IPS-15b (cell line): ENCODE measurements around the gene TCP11.
"Not testable (repeated sequence)": the region's sequence is repeated elsewhere in the genome, so short reads cannot be mapped to it uniquely, and the experiment has no call there.

Source experiments
- H3K27me3 ChIP-seq: one replicate; pipeline ENCODE4 v1.6.1; 2013; ENCODE audit warnings: low read length; ENCODE audit not compliant: control insufficient read depth, insufficient read depth
- H3K36me3 ChIP-seq: one replicate; pipeline ENCODE4 v1.6.1; 2013; ENCODE audit warnings: low read length; ENCODE audit not compliant: control insufficient read depth, insufficient read depth
- H3K4me1 ChIP-seq: one replicate; pipeline ENCODE4 v1.6.1; 2013; ENCODE audit warnings: mild to moderate bottlenecking, low read length; ENCODE audit not compliant: control insufficient read depth, insufficient read depth
- H3K4me3 ChIP-seq: one replicate; pipeline ENCODE4 v1.5.1; 2013; ENCODE audit warnings: low read depth, low read length
- H3K9ac ChIP-seq: one replicate; pipeline ENCODE4 v1.6.1; 2013; ENCODE audit warnings: low read depth, mild to moderate bottlenecking, low read length
- H3K9me3 ChIP-seq: one replicate; pipeline ENCODE4 v1.6.1; 2013; ENCODE audit warnings: mild to moderate bottlenecking, low read length; ENCODE audit not compliant: control insufficient read depth, insufficient read depth

TCP11 gene

GRCh38 chr6:35142588-35143569, 1.7 kb upstream of the TCP11 start:
- Histone ChIP-seq H3K27me3 (peaks cover 13% of the 10 kb centered on the region), H3K9me3 (no peaks in the 10 kb centered on the region), H3K4me3 (no peak overlapping the region), H3K36me3 (no peaks in the 10 kb centered on the region), H3K9ac (no peak overlapping the region), H3K4me1 (peaks cover 7% of the 10 kb centered on the region)

GRCh38 chr6:35140639-35141006, 516 bp downstream of the TCP11 start:
- Histone ChIP-seq H3K4me1 (no peaks in the 10 kb centered on the region), H3K36me3 (no peaks in the 10 kb centered on the region)

DNA sequence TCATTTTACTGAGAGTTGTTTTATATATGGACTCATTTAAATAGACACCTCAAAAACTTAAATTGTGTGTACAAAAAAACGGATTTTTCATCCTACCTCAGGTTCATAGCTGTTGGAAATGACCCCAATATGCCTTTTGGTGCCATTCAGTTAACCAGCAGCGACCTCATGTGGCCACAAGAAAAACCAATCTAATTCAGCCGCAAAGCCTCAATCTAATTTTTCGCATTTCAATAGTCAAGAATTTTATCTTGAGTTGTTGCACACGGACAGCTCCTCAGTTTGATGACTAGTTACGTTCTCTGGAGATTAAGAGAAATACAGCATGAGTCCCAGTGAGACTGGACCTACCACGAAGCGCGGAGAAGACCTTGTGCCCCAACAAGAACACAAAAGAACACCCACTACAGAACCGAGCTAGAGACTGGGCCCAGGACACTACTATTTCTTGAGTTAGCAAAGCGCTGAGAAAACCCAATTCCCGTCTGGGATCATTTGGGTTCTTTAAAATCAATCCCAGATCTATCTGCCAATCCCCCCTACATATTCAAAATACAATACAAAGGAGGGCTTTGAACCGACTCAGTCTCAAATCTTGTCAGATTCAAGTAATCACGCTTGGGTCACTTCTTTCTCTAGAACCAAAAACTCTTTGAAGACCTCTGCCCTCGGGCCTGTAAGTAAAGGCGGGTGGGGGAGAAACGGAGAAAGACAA, 1.1 kb downstream of the TCP11 start:
- Histone ChIP-seq H3K4me1 (no peaks in the 10 kb centered on the region), H3K9me3 (no peaks in the 10 kb centered on the region), H3K4me3 (no peak overlapping the region), H3K36me3 (no peaks in the 10 kb centered on the region), H3K27me3 (peaks cover 4% of the 10 kb centered on the region), H3K9ac (no peak overlapping the region)

More at GRCh38 chr6:35140639-35141006, 516 bp downstream of the TCP11 start:
- Histone ChIP-seq H3K4me3 (no peak overlapping the region), H3K27me3 (peaks cover 4% of the 10 kb centered on the region), H3K9ac (no peak overlapping the region), H3K9me3 (no peaks in the 10 kb centered on the region)

DNA sequence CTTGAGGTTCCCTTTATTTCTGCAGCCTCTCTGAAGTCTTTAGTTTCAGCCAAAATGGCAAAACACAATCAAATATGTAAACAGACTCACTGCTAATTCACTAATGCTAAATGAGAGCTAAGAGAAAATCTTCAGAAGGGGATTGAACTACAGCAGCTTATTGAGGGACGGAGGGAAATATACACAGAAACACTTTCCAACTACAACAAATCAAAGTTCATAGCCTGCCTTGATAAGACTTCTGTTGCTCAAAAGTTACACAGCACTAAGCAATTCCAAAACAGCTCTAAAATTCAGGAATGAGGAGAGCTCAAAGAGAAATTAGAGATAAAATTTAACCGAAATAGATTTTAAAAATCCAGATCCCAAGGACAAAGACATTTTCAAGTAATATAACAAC, 1.7 kb downstream of the TCP11 start:
- Histone ChIP-seq H3K9ac (no peak overlapping the region), H3K27me3 (peaks cover 4% of the 10 kb centered on the region), H3K4me1 (no peaks in the 10 kb centered on the region), H3K4me3 (no peak overlapping the region), H3K9me3 (no peaks in the 10 kb centered on the region), H3K36me3 (no peaks in the 10 kb centered on the region)

- not testable (repeated sequence) for H3K9me3 ChIP-seq, H3K9ac ChIP-seq, H3K36me3 ChIP-seq, H3K4me1 ChIP-seq, H3K27me3 ChIP-seq, H3K4me3 ChIP-seq
These were observed 2.9 kb downstream of the TCP11 start for GRCh38 chr6:35138191-35138590.

- H3K9ac ChIP-seq, result no peak overlapping the region
- H3K27me3 ChIP-seq, result no peaks in the 10 kb centered on the region
These were observed 5.0 kb downstream of the TCP11 start for GRCh38 chr6:35136185-35136584.

DNA sequence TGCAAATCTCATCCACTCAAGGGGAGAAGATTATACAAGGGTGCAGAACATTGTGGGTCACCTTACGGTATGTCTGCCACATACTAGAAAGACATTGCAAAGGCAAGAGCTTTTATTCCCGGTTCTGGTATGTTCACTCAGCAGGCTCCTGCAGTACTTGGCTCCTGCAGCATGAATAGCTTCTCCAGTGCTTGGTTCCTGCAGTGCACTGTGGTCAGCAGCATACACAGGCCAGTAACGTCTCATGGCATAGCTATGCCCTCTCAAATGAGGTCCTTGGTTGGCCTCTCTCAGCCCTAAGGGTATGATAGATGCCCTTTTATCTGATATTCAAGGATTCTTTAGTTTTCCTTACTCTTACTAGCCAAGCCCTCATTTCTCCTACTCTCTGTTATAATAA, 12.6 kb downstream of the TCP11 start:
- no peak overlapping the region for H3K9ac ChIP-seq

More at GRCh38 chr6:35136185-35136584, 5.0 kb downstream of the TCP11 start:
- Histone ChIP-seq H3K4me1 (no peaks in the 10 kb centered on the region), H3K4me3 (no peak overlapping the region), H3K36me3 (no peaks in the 10 kb centered on the region), H3K9me3 (no peaks in the 10 kb centered on the region)

DNA sequence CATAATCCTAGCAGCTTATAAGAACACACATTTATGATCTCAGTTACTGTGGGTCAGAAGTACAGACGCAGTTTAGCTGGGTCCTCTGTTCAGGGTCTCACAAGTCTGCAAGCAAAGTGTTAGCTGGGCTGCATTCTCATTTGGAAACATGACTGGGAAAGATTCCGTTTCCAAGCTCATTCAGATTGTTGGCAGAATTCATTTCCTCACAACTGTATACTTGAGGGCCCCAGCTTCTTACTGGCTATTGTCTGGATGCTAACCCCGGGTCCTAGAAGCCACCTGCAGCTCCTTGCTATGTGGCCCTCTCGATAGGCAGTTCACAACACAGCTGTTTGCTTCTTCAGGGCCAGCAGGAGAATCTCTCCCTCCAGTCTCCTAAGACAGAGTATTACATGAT, 13.1 kb downstream of the TCP11 start:
- no peaks in the 10 kb centered on the region for H3K36me3 ChIP-seq
- H3K9ac ChIP-seq, result no peak overlapping the region
- no peaks in the 10 kb centered on the region for H3K27me3 ChIP-seq
- H3K4me1 ChIP-seq, result no peaks in the 10 kb centered on the region
- H3K9me3 ChIP-seq, result no peaks in the 10 kb centered on the region
- no peak overlapping the region for H3K4me3 ChIP-seq

More for the DNA sequence above, 12.6 kb downstream of the TCP11 start:
- Histone ChIP-seq H3K27me3 (no peaks in the 10 kb centered on the region), H3K4me3 (no peak overlapping the region), H3K36me3 (no peaks in the 10 kb centered on the region), H3K9me3 (no peaks in the 10 kb centered on the region), H3K4me1 (no peaks in the 10 kb centered on the region)

DNA sequence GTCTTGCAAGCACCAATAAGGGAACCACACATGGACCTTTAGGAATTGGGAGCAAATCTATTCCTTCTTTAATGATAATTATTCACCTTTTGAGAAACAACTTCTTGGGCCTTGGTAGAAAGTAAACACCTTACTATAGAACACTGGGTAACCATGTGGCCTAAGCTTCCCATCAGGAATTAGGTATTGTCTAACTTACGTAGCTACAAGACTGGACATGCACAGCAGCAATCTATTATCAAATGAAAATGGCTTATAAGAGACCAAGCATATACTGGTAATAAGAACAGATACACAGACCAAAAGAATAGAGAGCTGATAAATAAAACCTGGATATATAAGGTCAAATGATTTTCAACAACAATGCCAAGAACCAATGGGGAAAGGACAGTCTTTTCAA, 16.8 kb downstream of the TCP11 start:
- H3K9ac ChIP-seq, result no peak overlapping the region

GRCh38 chr6:35120746-35121145, 20.4 kb downstream of the TCP11 start:
- H3K36me3 ChIP-seq, result no peaks in the 10 kb centered on the region
- H3K9ac ChIP-seq, result no peak overlapping the region

More for the DNA sequence above, 16.8 kb downstream of the TCP11 start:
- no peaks in the 10 kb centered on the region for H3K9me3 ChIP-seq
- no peaks in the 10 kb centered on the region for H3K36me3 ChIP-seq
- no peak overlapping the region for H3K4me3 ChIP-seq
- no peaks in the 10 kb centered on the region for H3K27me3 ChIP-seq
- H3K4me1 ChIP-seq, result no peaks in the 10 kb centered on the region

GRCh38 chr6:35108309-35108885, 32.7 kb downstream of the TCP11 start:
- no peak overlapping the region for H3K9ac ChIP-seq
- no peak overlapping the region for H3K4me3 ChIP-seq
- no peaks in the 10 kb centered on the region for H3K9me3 ChIP-seq
- no peaks in the 10 kb centered on the region for H3K36me3 ChIP-seq
- H3K4me1 ChIP-seq, result no peaks in the 10 kb centered on the region
- no peaks in the 10 kb centered on the region for H3K27me3 ChIP-seq

More at GRCh38 chr6:35120746-35121145, 20.4 kb downstream of the TCP11 start:
- no peaks in the 10 kb centered on the region for H3K4me1 ChIP-seq
- H3K9me3 ChIP-seq, result no peaks in the 10 kb centered on the region
- H3K27me3 ChIP-seq, result peaks cover 2% of the 10 kb centered on the region
- no peak overlapping the region for H3K4me3 ChIP-seq
